OCI-LY7 (cell line): Measurements from ENCODE around the gene ERP29.

ENCODE experiments used
- CTCF ChIP-seq: fragments of 200-600 bp; sonication (generic); conservative IDR thresholded peaks from 2 replicates; pipeline ENCODE4 v1.5.1; 2014; ENCODE audit warnings: mild to moderate bottlenecking, antibody characterized with exemption, low read length, moderate library complexity, mixed read lengths
- EZH2phosphoT487 ChIP-seq: fragments of 200-600 bp; sonication (generic); IDR thresholded peaks from 2 replicates; pipeline ENCODE4 v1.6.1; 2018; ENCODE audit warnings: low read depth, borderline replicate concordance, mild to moderate bottlenecking, mixed run types, antibody characterized with exemption, low read length, moderate library complexity, mixed read lengths

- TF ChIP-seq CTCF (no peak), EZH2phosphoT487 (no peak)
These were observed 36.4 kb upstream of the ERP29 start for GRCh38 chr12:111976860-111977259.
